Muscle of leg (tissue), 11 donors: ENCODE measurements around the gene CCDC158. TPM values are rescaled to one million over a fixed set of nuclear protein-coding genes. Genes with fewer than 3 reads are reported as not detected.
"Not testable (repeated sequence)": the region's sequence is repeated elsewhere in the genome, so short reads cannot be mapped to it uniquely, and the experiment has no call there.

Experiments
- DNase-seq: peaks from one replicate; pipeline ENCODE4 v3.0.0; 2013
- H3K27ac ChIP-seq: one replicate; pipeline ENCODE4 v1.5.1; 2013; ENCODE audit warnings: mild to moderate bottlenecking, low read length, control low read depth
- H3K27me3 ChIP-seq: one replicate; pipeline ENCODE4 v1.6.1; 2013; ENCODE audit warnings: low read length; ENCODE audit not compliant: control insufficient read depth, insufficient read depth
- H3K36me3 ChIP-seq: one replicate; pipeline ENCODE4 v1.6.1; 2013; ENCODE audit warnings: low read length; ENCODE audit not compliant: control insufficient read depth, insufficient read depth
- H3K4me1 ChIP-seq: one replicate; pipeline ENCODE4 v1.6.1; 2013; ENCODE audit warnings: low read length; ENCODE audit not compliant: control insufficient read depth, insufficient read depth
- H3K4me3 ChIP-seq: one replicate; pipeline ENCODE4 v1.5.1; 2013; ENCODE audit warnings: low read length, control low read depth
- H3K9me3 ChIP-seq: replicated peaks from 2 replicates; pipeline ENCODE4 v1.6.1; 2013; ENCODE audit warnings: low read depth, low read length; ENCODE audit not compliant: control insufficient read depth
- WGBS: methylation state at CpG from one replicate; pipeline ENCODE4 v1.1.5; 2013; ENCODE audit warnings: missing lambda C conversion rate; ENCODE audit not compliant: insufficient coverage; 5-methylcytosine and 5-hydroxymethylcytosine counted together
- polyA plus RNA-seq, 8 donors: library from polyadenylated mRNA; unstranded; fragments of 120-200 nt; gene quantifications; one replicate each; pipeline versions ENCODE4 v1.2.1 to v1.2.3, GENCODE V29; 2013; ENCODE audit warnings: inconsistent platforms in 1 of 8, low replicate concordance in 1 of 8; ENCODE audit not compliant: insufficient read length in 8 of 8, insufficient read depth in 1 of 8
- total RNA-seq: library from RNA; stranded (reverse); fragments of 120-200 nt; gene quantifications from one replicate; pipeline ENCODE4 v1.2.4, GENCODE V29; 2013

The CCDC158 gene
- total and polyA plus RNA-seq, 9 donors = 0.18 to 1.5 (median 0.64) TPM

DNA sequence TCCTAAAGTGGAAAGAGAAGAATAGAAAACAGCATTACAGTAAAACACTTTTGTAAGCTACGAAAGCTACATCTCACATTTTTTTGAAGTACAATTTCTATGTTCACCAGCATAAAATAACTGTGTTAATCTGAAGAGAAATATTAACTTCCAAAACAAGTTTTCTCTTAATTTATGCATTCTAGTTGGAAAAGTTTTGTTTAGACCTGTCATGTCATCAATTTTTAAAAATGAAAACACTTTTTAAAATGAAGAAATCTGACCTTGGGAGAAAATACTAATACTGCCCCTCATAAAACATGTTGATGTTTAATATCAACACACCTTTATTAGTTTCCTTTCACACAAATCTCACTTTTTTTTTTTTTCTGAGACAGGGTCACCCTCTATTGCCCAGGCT, 45.2 kb downstream of the CCDC158 start:
- H3K4me1 ChIP-seq = no peaks in the 10 kb centered on the region
- no peak overlapping the region for H3K27ac ChIP-seq
- DNase-seq = no peak
- H3K9me3 ChIP-seq = no peaks in the 10 kb centered on the region
- no peak overlapping the region for H3K4me3 ChIP-seq
- WGBS = no CpG with 5 or more reads among the region's 1 CpG
- no peaks in the 10 kb centered on the region for H3K27me3 ChIP-seq
- no peaks in the 10 kb centered on the region for H3K36me3 ChIP-seq

DNA sequence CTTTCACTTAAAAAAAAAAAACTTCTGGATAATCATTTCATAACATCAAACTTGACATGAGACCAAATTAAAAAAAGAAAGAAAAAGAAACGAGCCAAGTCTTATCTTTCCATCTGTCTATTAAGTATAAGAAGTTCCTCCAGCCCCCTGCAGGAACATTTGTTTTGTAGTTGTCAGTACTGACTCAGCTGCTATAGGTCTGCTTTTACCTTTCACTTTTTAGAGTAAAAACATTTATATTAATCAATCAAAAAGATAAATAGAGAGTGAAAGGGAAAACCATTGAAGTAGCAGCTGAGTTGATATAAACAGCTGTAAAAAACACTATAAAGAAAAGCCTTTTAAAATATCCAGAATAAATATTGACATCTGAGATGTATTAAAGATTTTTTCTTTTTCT, 46.1 kb downstream of the CCDC158 start:
- no peak overlapping the region for H3K4me3 ChIP-seq
- H3K27me3 ChIP-seq = no peaks in the 10 kb centered on the region
- no CpG with 5 or more reads among the region's 1 CpG for WGBS
- no peaks in the 10 kb centered on the region for H3K4me1 ChIP-seq
- no peak for DNase-seq
- no peaks in the 10 kb centered on the region for H3K36me3 ChIP-seq
- H3K9me3 ChIP-seq = no peaks in the 10 kb centered on the region
- no peak overlapping the region for H3K27ac ChIP-seq

DNA sequence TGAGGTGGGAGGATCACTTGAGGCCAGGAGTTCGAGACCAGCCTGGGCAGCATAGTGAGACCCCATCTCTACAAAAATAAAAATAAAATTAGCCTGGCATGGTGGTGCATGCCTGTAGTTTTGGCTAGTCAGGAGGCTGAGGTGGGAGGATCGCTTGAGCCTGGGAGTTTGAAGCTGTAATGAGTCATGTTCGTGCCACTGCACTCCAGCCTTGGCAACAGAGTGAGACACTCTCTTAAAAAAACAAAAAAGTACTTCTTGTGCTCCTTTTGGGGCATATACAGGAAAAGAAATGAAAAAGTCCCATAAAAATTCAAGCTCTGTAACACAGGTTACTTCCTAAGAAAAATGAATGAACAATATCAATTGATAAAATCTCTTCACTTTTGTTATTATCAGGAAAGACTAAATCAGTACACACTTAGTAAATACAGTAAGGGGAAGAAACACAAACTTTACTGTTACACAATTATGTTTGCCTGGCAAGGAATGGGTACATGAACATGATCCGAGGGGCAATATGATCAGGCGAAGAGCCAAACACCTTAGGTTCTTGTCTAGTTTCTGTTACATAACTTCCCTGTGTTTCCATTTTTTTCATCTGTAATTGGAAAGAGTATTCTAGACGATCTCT, 46.9 kb downstream of the CCDC158 start:
- Histone ChIP-seq H3K9me3 (no peaks in the 10 kb centered on the region), H3K27ac (no peak overlapping the region), H3K4me3 (no peak overlapping the region), H3K4me1 (no peaks in the 10 kb centered on the region), H3K27me3 (no peaks in the 10 kb centered on the region), H3K36me3 (no peaks in the 10 kb centered on the region)
- no CpG with 5 or more reads among the region's 6 CpGs for WGBS
- DNase-seq = no peak

DNA sequence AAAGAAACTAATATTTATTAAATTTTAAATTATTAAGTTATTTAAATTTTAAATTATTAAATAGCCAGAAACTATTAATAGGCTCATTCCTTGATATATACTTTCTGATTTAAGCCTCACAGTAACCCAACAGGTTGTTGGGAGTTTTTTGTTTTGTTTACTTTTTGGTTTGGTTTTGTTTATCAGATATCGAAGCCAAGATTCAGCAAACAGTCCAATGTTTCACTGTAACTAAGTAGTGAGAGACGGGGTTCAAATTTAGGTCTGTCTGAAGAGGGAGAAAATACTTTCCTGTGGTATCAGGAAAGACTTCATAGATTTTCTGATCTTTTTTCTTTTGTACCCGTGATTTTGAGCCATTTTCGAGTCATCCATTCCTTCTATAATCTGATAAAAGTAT, 54.2 kb downstream of the CCDC158 start:
- DNase-seq = no peak
- no peak overlapping the region for H3K4me3 ChIP-seq
- WGBS = 100% methylated on average over 1 of the region's 4 CpGs

DNA sequence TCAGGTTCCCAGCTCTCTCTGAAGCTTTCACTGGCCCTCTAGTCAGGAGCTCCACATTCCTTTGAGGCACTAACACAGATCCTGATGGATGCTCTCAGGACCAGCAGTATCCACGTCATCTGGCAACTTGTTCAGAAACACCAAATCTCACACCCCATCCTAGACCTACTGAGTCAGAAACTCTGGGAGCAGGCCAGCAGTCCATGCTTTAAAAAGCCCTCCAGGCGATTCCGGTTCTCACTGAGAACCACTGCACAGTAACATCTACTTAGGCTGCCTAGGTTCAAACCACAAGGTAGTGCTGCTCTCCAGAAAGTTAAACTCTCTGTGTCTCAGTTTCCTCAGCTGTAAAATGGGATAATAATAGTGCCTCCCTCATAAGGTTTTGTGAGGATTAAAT, 55.3 kb downstream of the CCDC158 start:
- Histone ChIP-seq H3K27ac (no peak overlapping the region), H3K4me1 (peaks cover 2% of the 10 kb centered on the region), H3K4me3 (no peak overlapping the region), H3K36me3 (no peaks in the 10 kb centered on the region), H3K9me3 (no peaks in the 10 kb centered on the region), H3K27me3 (no peaks in the 10 kb centered on the region)
- WGBS = 86% methylated on average over 1 of the region's 3 CpGs
- no peak for DNase-seq

More for the DNA sequence above, 54.2 kb downstream of the CCDC158 start:
- no peaks in the 10 kb centered on the region for H3K36me3 ChIP-seq
- no peaks in the 10 kb centered on the region for H3K9me3 ChIP-seq
- H3K27ac ChIP-seq = no peak overlapping the region
- peaks cover 2% of the 10 kb centered on the region for H3K4me1 ChIP-seq
- H3K27me3 ChIP-seq = no peaks in the 10 kb centered on the region

DNA sequence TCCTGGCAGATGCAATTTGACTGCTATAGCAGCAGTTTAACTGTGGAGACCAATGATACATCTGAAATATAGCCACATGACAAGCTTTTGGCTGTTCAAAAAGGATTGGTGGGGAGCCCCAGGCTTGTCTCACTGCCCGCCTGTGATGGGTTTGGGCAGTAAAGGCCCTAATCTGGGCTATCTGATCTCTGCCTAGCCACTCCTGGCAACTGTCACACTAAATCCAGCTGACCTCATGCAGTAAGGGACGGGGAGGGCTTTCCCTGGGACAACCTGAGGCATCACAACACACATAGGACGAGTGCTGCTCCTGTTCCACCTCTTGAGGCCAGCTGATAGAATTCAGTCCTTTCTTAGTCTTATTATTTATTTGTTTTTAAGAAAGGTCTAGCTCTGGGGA, 56.2 kb downstream of the CCDC158 start:
- WGBS = no CpG with 5 or more reads among the region's 3 CpGs
- Histone ChIP-seq H3K4me3 (no peak overlapping the region), H3K27me3 (no peaks in the 10 kb centered on the region), H3K36me3 (no peaks in the 10 kb centered on the region), H3K9me3 (peaks cover 3% of the 10 kb centered on the region), H3K4me1 (peaks cover 2% of the 10 kb centered on the region), H3K27ac (no peak overlapping the region)
- DNase-seq = no peak

DNA sequence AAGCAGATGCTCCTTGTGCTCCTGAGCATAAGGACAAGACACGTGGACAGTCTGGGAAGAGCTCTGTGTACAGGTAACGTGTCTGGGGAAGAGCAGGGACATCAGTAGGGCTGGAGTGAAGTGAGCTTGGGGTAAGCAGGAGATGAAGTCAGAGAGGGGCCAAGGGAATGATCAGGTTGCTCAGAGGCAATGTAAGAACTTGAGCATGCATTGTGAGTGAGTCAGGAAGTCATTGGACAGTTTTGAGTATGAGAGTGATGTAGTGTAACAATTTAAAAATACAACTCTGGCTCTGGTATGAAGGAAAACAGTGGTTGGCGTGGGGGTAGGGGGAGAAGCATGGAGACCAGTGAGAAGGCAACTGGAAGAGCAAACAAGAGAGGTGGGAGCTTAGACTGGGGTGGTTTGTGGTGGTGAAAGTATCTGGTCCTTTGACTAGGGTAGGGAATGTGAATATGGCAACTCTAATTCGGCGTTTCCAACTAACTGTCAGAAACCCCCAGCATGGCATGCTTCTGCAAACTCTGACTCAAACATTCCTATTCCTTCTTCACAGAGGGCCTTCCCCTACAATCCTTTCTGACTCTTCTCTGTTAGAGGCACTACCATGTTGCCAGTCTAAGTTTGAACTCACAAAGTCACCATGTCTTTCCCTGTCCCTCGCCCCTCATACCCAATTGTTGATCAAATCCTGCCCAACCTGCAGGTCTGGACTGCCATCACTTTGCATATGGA, 57.2 kb downstream of the CCDC158 start:
- 85% methylated on average over 6 of the region's 6 CpGs for WGBS
- Histone ChIP-seq H3K36me3 (no peaks in the 10 kb centered on the region), H3K4me1 (peaks cover 2% of the 10 kb centered on the region), H3K27ac (no peak overlapping the region), H3K4me3 (no peak overlapping the region), H3K9me3 (peaks cover 3% of the 10 kb centered on the region), H3K27me3 (no peaks in the 10 kb centered on the region)
- no peak for DNase-seq

DNA sequence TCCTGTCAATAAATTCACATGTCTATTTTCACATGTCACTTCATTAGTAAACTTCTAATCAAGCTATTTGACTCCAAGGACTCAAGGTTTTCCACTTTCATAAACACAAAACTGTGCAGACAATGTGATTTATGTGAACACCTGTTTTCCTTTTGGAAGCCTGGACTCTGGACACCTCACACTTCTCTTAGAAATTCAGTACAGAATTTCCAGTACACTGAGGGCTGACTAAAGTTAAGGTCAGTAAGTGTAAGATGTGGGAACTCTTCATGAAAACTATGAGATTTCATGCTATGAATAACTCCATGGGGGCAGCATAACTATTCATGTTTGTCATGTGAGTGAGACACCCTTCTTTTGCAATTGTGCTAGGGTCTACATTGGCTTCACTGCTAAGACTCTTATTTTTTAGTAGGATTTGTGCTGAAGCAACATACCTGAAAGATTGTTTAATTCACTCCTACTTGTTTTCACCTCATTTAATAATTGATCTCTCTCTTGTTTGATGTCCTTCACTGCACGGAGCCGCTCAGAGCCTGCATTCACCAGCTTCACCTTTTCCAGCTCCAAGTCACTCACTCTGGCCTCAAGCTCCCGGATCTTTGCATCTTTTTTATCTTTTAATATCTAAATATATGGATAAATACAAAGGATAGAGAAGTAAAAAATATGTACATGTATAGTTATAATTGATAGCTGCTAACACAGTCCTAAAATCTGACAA, 59.1 kb downstream of the CCDC158 start:
- Histone ChIP-seq H3K4me1 (peaks cover 2% of the 10 kb centered on the region), H3K36me3 (no peaks in the 10 kb centered on the region), H3K4me3 (no peak overlapping the region), H3K9me3 (peaks cover 3% of the 10 kb centered on the region), H3K27ac (no peak overlapping the region), H3K27me3 (no peaks in the 10 kb centered on the region)
- DNase-seq = no peak
- no CpG with 5 or more reads among the region's 3 CpGs for WGBS

DNA sequence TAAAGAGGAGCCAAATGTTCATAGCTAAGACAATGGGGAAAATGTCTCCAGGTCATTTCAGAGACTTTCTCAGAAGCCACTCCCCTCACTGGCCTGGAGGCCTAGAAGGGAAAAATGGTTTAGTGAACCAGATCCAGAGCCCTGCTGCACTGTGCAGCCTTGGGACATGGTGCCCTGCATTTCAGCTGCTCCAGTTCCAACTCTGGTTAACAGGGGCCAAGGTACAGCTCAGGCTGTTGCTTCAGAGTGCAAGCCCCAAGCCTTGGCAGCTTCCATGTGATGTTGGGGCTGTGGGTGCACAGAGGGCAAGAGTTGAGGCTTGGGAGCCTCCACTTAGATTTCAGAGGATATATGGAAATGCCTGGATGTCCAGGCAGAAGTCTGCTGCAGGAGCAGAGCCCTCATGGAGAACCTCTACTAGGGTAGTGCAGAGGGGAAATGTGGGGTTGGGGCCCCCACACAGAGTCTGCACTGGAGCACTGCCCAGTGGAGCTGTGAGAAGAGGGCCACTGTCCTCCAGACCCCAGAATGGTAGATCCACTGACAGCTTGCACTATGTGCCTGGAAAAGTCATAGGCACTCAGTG, 61.0 kb downstream of the CCDC158 start:
- not testable (repeated sequence) for H3K27me3 ChIP-seq, H3K9me3 ChIP-seq, H3K36me3 ChIP-seq, DNase-seq, H3K4me1 ChIP-seq, H3K4me3 ChIP-seq, H3K27ac ChIP-seq

DNA sequence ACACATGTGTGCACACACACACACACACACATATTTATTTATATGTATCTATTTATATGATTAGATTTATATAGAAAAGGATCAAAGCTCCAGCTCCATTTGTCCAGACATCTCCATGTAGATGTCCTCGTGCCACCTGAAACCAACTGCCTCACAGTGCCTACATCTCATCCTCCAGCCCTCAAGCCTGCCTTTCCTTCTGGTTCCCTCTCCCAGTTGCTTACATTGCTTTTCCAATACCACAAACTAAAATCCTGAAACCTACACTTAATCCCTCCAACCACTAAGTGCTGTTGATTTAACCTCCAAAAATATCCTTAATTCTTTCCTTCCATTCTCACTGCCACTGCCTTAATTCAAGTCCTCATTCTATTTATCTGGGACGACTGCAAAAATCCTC, 63.0 kb downstream of the CCDC158 start:
- H3K36me3 ChIP-seq = no peaks in the 10 kb centered on the region
- peaks cover 3% of the 10 kb centered on the region for H3K9me3 ChIP-seq
- no peaks in the 10 kb centered on the region for H3K27me3 ChIP-seq
- no peak for DNase-seq
- no peak overlapping the region for H3K27ac ChIP-seq
- WGBS = 63% methylated on average over 2 of the region's 2 CpGs
- no peak overlapping the region for H3K4me3 ChIP-seq
- H3K4me1 ChIP-seq = peaks cover under 1% of the 10 kb centered on the region
